Ovary (tissue), 9 donors: ENCODE measurements around the gene EYS. TPM values are rescaled to one million over a fixed set of nuclear protein-coding genes. Genes with fewer than 3 reads are reported as not detected.

Experiments
- DNase-seq, 5 donors: peaks; one replicate each; pipeline ENCODE4 v3.0.0-alpha.2; 2019 to 2020
- H3K27ac ChIP-seq, 2 donors: fragments of 200-600 bp; one replicate each; pipeline versions ENCODE4 v1.5.1 to v1.8.0; 2019 to 2022
- H3K27me3 ChIP-seq: fragments of 200-600 bp; one replicate; pipeline ENCODE4 v1.8.0; 2022
- H3K36me3 ChIP-seq: fragments of 200-600 bp; sonication (generic); one replicate; pipeline ENCODE4 v1.5.1; 2019
- H3K4me1 ChIP-seq: one replicate; pipeline ENCODE4 v1.8.1; 2013; ENCODE audit warnings: mild to moderate bottlenecking, moderate library complexity; ENCODE audit not compliant: insufficient read depth
- H3K4me3 ChIP-seq: fragments of 200-600 bp; sonication (generic); one replicate; pipeline ENCODE4 v1.5.1; 2017
- H3K9me3 ChIP-seq, 2 donors: fragments of 200-600 bp in 1 of 2; sonication (generic) in 1 of 2; one replicate each; pipeline versions ENCODE4 v1.5.1 to v1.8.1; 2013 to 2019; ENCODE audit warnings: mild to moderate bottlenecking in 1 of 2, moderate library complexity in 1 of 2
- CTCF ChIP-seq, 3 donors: fragments of 450-650 bp in 2 of 3; fragments of 200-600 bp in 1 of 3; IDR thresholded peaks; one replicate each; pipeline versions ENCODE4 v1.5.1 to v1.8.0; 2016 to 2022; ENCODE audit warnings: antibody characterized with exemption in 3 of 3, mild to moderate bottlenecking in 1 of 3
- EP300 ChIP-seq: sonication (generic); formaldehyde crosslinking; IDR thresholded peaks from one replicate; pipeline ENCODE4 v1.6.1; 2017; ENCODE audit warnings: antibody characterized with exemption
- POLR2A ChIP-seq: fragments of 450-650 bp; IDR thresholded peaks from one replicate; pipeline ENCODE4 v1.6.1; 2017; ENCODE audit warnings: antibody characterized with exemption, mild to moderate bottlenecking, moderate library complexity
- WGBS, 3 donors: extraction: QIAGEN DNeasy Blood & Tissue Kit in 1 of 3; methylation state at CpG; one replicate each; pipeline versions ENCODE4 v1.1.5 to v1.1.7; 2013 to 2017; 5-methylcytosine and 5-hydroxymethylcytosine counted together
- intact Hi-C, 4 donors: fragments of 100-400 bp; cut with DNase I; formaldehyde crosslinking; loops; one replicate each; pipeline versions ENCODE4 v1.11.0 to v1.15.1; 2022 to 2023
- polyA plus RNA-seq, 2 donors: library from polyadenylated mRNA; stranded (reverse); fragments of 200-250 nt in 1 of 2; fragments of 350-450 nt in 1 of 2; fragmentation: Illumina TruSeq in 1 of 2; extraction: RNeasy Lipid Tissue Mini Kit (QIAGEN cat#74804) in 1 of 2; gene quantifications; one replicate each; pipeline ENCODE4 v1.2.3, GENCODE V29; 2013 to 2014
- total RNA-seq, 7 donors: library from RNA; depleted of rRNA in 2 of 7; stranded (reverse); fragments of >200 nt in 2 of 7; fragmentation: NEBNext Ultra II Directional in 3 of 7; extraction: Animal tissue kit (Norgen Biotek cat#: 25700) in 3 of 7; gene quantifications; one replicate each; pipeline versions ENCODE4 v1.1.0 to v1.2.4, GENCODE V29; 2016 to 2023
- donor health status: DM: no; HTN: no; CAD: no; lungs with moderate emphysema.
- donor health status: DM: no; HTN: no; CAD: no.
- donor health status: Bipolar disorder and iron deficiency.
- donor health status: DM: yes; HTN: yes; CAD: no.
- donor health status: DM: no; HTN: no; CAD: no.
- donor health status: DM: yes; HTN: yes; CAD: no.

The EYS gene
- total and polyA plus RNA-seq, 9 donors: under 0.01 to 0.03 (median 0.01) TPM; not detected in 6

DNA sequence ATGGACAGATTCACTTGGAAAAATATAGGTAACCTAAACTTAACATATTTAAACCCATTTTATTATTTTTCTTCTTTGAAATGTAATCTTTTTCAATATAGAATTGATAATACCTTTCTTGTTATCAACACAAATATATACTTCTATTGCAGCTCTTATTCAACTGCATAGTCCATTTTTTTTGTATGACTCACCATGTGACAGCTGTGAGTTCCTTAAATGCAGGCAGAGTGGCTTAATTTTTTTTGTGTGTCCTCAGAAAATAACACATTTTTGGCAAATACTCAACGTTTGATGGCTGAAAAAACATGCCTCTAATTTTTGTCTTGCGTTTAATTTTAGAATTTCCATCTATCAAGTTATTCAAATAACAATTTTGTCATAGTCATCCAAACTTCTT lies 1616.7 kb downstream of the EYS start:
- Histone ChIP-seq H3K27ac (no peak overlapping the region), H3K4me3 (no peak overlapping the region), H3K9me3 (no peaks in the 10 kb centered on the region), H3K36me3 (no peaks in the 10 kb centered on the region), H3K27me3 (no peaks in the 10 kb centered on the region), H3K4me1 (no peaks in the 10 kb centered on the region)
- intact Hi-C loops: no loop called here
- no peak for TF ChIP-seq CTCF (IDR thresholded peaks at IDR 0.05)
- no peak for TF ChIP-seq POLR2A
- no peak for TF ChIP-seq EP300
- 61 to 69% (median 68%) methylated on average over 2 of the region's 2 CpGs for WGBS, 3 donors
- DNase-seq: no peak

- TF ChIP-seq EP300 (no peak), CTCF (IDR thresholded peaks at IDR 0.05) (no peak), POLR2A (no peak)
- no peaks in the 10 kb centered on the region for H3K36me3 ChIP-seq
- H3K27me3 ChIP-seq: no peaks in the 10 kb centered on the region
- no peak overlapping the region for H3K27ac ChIP-seq
- intact Hi-C loops: no loop called here
- H3K4me3 ChIP-seq: no peak overlapping the region
- no peaks in the 10 kb centered on the region for H3K9me3 ChIP-seq
- 79 to 93% (median 93%) methylated on average over 13 of the region's 13 CpGs for WGBS, 3 donors
- H3K4me1 ChIP-seq: no peaks in the 10 kb centered on the region
- DNase-seq: no peak
Observed at GRCh38 chr6:64085126-64085525, 1621.9 kb downstream of the EYS start.

- Histone ChIP-seq H3K36me3 (no peaks in the 10 kb centered on the region), H3K27me3 (no peaks in the 10 kb centered on the region), H3K9me3 (no peaks in the 10 kb centered on the region), H3K4me3 (no peak overlapping the region), H3K27ac (no peak overlapping the region), H3K4me1 (no peaks in the 10 kb centered on the region)
- WGBS, 3 donors: 59 to 86% (median 81%) methylated on average over 1 of the region's 1 CpG
- intact Hi-C loops: no loop called here
- TF ChIP-seq CTCF (IDR thresholded peaks at IDR 0.05) (no peak), EP300 (no peak), POLR2A (no peak)
- no peak for DNase-seq
Observed at GRCh38 chr6:64084185-64084663, 1622.8 kb downstream of the EYS start.

- 91 to 96% (median 95%) methylated on average over 2 of the region's 2 CpGs for WGBS, 3 donors
Observed at GRCh38 chr6:64083261-64083660, 1623.8 kb downstream of the EYS start.

More at GRCh38 chr6:64083261-64083660, 1623.8 kb downstream of the EYS start:
- TF ChIP-seq EP300: no peak
- TF ChIP-seq POLR2A: no peak
- TF ChIP-seq CTCF (IDR thresholded peaks at IDR 0.05): no peak
- no peak for DNase-seq
- Histone ChIP-seq H3K9me3 (no peaks in the 10 kb centered on the region), H3K4me3 (no peak overlapping the region), H3K36me3 (no peaks in the 10 kb centered on the region), H3K27me3 (no peaks in the 10 kb centered on the region), H3K27ac (no peak overlapping the region), H3K4me1 (no peaks in the 10 kb centered on the region)
- intact Hi-C loops: no loop called here
